Hepatocyte (in vitro differentiated cells): ENCODE data around the gene KDF1.

Source experiments
- CTCF ChIP-seq: fragments of 200-600 bp; sonication (generic); IDR thresholded peaks from 2 replicates; pipeline ENCODE4 v1.5.1; 2016; ENCODE audit warnings: antibody characterized with exemption, mild to moderate bottlenecking; ENCODE audit not compliant: poor library complexity
- EZH2 ChIP-seq: fragments of 200-600 bp; sonication (generic); IDR thresholded peaks from 2 replicates; pipeline ENCODE4 v1.6.1; 2016; ENCODE audit warnings: antibody characterized with exemption, mild to moderate bottlenecking, borderline replicate concordance

GRCh38 chr1:26921540-26922430 lies 38.5 kb downstream of the KDF1 start, which contains the start of gene NUDC:
- TF ChIP-seq CTCF (no peak), EZH2 (no peak)
